ENCODE measurements around the gene PCED1A.

PCED1A gene

GRCh38 chr20:2840138-2840966, at the start of gene PCED1A, which contains the start of gene VPS16:
Gene PCED1A, minus strand, starts transcription at chr20:2840655. Its CDS starts 743 bp downstream, at chr20:2839912.
Gene VPS16, plus strand, starts transcription at chr20:2840745. Its CDS starts 30 bp downstream, at chr20:2840775.
- DNase-seq, result peak; percentile 72

- no peak for DNase-seq
These were observed 49.3 kb upstream of the PCED1A start for GRCh38 chr20:2889797-2890196.

GRCh38 chr20:2889209-2889608, 48.8 kb upstream of the PCED1A start:
- DNase-seq, result no peak

GRCh38 chr20:2888224-2888955, 47.9 kb upstream of the PCED1A start:
- no peak for DNase-seq

GRCh38 chr20:2887715-2888114, 47.3 kb upstream of the PCED1A start:
- no peak for DNase-seq

- DNase-seq, result no peak
These were observed 43.5 kb upstream of the PCED1A start for GRCh38 chr20:2883726-2884637.

- DNase-seq, result no peak
These were observed 40.2 kb upstream of the PCED1A start for GRCh38 chr20:2880650-2881049.

- no peak for DNase-seq
These were observed 38.7 kb upstream of the PCED1A start for GRCh38 chr20:2879146-2879545.

GRCh38 chr20:2878515-2878914, 38.1 kb upstream of the PCED1A start:
- DNase-seq, result no peak

GRCh38 chr20:2875690-2876203, 35.3 kb upstream of the PCED1A start:
- no peak for DNase-seq

GRCh38 chr20:2874456-2874855, 34.0 kb upstream of the PCED1A start:
- no peak for DNase-seq

GRCh38 chr20:2873747-2874041, 33.2 kb upstream of the PCED1A start:
- DNase-seq, result no peak

GRCh38 chr20:2873010-2873746, 32.7 kb upstream of the PCED1A start, which contains the start of gene PTPRA:
Gene PTPRA, plus strand, starts transcription at chr20:2873481. Its CDS starts 90,797 bp downstream, at chr20:2964278.
- peak; percentile 86 for DNase-seq

- DNase-seq, result no peak
These were observed 32.1 kb upstream of the PCED1A start for GRCh38 chr20:2872459-2873009.

GRCh38 chr20:2871661-2872458, 31.4 kb upstream of the PCED1A start:
- DNase-seq, result no peak

GRCh38 chr20:2871111-2871465, 30.6 kb upstream of the PCED1A start:
- DNase-seq, result no peak

- no peak for DNase-seq
These were observed 28.9 kb upstream of the PCED1A start for GRCh38 chr20:2869381-2869780.

GRCh38 chr20:2867081-2867864, 26.8 kb upstream of the PCED1A start:
- no peak for DNase-seq

GRCh38 chr20:2866236-2866635, 25.8 kb upstream of the PCED1A start:
- DNase-seq, result no peak

GRCh38 chr20:2865630-2866029, 25.2 kb upstream of the PCED1A start:
- no peak for DNase-seq
